Kidney glomerular epithelial cell (primary cell): Measurements from ENCODE around the gene VMP1.
A peak's percentile ranks its signal among the peaks of the same experiment; 100 is the strongest.
"Not testable (repeated sequence)": the region's sequence is repeated elsewhere in the genome, so short reads cannot be mapped to it uniquely, and the experiment has no call there.

Experiments used
- DNase-seq: peaks from one replicate; lab custom pipeline; 2025; lab: John Stamatoyannopoulos, UW

Gene VMP1

DNA sequence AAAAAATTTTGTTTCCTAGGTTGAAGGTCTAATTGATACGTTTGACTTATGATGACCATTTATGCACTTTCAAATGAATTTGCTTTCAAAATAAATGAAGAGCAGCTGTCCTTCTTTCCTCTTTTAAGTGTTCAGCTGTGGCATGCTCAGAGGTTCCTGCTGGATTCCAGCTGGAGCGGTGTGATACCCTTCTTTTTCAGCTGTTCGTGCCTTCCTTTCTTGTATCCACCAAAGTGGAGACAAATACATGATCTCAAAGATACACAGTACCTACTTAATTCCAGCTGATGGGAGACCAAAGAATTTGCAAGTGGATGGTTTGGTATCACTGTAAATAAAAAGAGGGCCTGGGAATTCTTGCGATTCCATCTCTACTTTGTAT is 134.4 kb downstream of the VMP1 start:
- not testable (repeated sequence) for DNase-seq

DNA sequence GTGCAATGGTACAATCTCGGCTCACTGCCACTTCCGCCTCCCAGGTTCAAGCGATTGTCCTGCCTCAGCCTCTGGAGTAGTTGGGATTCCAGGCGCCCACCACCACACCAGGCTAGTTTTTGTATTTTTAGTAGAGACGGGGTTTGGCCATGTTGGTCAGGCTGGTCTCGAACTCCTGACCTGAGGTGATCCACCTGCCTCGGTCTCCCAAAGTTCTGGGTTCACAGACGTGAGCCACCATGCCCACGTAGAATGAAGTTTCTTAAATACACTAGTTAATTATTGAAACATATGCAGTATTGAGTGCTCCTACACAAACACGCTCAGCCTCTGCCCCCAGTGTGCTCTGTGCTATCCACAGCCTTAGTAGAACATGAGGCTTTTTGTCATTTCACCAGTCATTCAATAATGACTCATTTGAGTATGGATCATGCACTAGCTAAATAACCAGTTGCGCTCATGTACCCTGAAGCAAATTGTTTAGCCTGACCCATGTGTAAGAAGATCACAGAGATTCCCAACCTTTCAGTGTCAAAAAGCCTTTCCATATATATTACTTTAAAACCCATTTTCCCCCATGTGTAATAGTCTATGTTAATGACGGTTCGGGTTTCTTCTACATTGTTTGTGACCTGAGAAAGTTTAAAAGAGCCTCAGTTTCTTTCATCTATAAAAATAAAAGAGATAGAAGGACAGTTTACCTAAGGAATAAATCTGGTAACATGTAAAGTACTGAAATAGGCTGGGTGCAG is 135.6 kb downstream of the VMP1 start:
- DNase-seq = peak; percentile 100

DNA sequence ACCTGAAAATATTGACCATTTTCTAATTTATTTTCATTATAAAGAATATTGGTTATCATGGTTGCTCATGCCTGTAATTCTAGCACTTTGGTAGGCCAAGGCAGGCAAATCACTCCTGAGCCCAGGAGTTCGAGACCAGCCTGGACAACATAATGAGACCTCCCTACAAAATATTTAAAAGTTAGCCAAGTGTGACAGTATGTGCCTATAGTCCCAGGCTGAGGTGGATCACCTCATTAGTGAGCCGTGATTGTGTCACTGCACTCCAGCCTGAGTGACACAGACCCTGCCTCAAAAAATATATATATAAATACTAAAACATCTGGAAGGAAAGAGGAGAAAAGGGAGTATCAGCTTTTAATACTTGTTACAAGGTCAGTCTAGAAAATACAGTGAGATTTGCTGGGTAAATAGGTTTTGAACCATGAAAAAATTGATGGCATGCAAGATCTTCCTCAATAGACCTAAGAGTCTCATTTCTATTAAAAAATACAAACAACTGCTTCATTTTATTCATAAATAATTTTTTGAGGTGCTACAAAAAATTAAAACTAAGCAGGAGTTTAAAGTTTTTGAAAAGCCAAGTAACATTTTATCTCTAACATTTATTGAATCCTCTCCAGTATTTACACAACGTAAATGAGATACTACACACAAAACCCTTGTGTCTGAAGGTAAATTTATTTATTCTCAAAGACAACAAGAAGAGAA is 137.6 kb downstream of the VMP1 start:
- peak; percentile 93 for DNase-seq

DNA sequence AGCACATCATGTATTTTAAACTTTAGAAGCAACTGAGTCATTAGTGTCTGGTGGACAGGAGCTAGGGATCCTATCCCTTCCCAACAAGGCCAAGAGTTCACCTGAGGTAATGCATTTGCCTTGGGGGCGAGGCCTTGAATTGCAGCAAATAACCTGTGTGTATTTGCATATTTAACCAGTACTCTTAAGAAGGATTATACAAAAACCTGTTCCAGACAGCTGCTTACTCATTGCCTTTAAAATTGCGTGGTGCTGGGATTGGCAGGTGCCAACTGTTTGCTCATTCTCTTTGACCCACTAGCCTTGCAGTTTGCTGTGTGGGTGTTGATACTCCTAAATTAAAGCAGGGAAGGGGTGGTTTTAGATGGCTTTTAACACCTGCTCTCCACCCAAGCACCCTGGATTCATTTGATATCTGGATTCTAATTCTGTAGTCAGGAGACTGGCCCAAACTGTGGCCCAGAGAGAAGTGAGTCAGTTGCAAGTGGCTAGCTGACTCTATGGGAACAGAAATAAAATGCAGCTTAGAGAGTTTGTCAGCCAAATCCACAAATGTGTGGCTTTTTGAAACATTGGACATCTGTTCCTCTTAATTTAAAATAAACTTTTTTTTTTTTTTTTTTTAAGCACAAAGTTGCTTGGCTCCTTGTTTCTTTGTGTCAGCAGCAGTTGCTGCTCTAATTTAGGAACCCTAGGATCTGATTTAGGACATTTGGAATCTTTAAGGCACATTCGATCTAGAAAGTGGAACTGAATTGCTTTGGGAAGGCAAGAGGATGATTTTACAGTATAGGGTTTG is 138.3 kb downstream of the VMP1 start:
- DNase-seq = peak; percentile 92

DNA sequence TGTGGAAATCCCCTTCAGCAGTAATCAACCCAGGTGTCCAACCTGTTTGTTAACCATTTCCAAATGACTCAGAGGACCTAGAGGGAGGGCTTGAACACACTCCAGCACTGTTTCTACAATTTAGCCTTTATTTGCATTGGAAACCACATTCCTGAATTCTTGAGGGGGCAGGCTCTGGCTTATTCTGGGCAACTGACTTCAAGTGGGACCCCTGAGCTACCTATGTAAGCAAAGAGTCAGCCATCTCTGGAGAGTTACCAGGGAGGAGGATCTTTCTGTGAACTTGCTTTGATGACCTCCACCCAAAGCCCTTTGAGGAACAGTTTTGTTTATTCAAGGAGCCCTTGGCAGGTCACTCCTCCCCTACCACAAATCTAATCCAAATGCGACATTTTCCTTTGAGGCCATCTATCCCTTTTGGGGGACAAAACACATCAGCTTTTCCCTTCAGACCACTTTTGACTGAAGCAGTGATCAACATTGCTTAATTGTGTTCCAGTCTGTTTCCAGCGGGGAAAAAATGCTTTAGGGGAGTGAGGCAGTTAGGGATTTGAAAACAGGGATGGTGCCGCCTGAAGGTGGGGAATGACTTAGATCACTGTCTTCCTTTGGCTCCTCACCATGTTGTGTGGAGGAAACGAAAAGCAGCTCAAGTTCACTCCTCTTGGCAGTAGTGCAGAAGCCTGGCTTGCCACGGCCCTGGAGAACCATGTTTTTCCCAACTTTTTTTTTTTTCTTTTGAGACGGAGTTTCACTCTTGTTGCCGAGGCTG is 139.1 kb downstream of the VMP1 start:
- DNase-seq = peak; percentile 97

DNA sequence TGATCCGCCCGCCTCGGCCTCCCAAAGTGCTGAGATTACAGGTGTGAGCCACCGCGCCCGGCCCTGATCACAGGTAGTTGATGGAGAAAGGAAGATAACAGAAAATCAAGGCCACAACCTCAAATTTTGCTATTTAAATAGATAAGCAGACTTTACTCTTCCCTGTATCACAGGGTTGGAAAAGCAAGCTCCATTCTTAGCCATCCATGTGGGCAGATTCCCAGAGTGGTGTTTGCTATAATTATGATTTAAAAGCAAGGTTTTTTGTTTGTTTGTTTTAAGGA is 140.9 kb downstream of the VMP1 start:
- DNase-seq = no peak

DNA sequence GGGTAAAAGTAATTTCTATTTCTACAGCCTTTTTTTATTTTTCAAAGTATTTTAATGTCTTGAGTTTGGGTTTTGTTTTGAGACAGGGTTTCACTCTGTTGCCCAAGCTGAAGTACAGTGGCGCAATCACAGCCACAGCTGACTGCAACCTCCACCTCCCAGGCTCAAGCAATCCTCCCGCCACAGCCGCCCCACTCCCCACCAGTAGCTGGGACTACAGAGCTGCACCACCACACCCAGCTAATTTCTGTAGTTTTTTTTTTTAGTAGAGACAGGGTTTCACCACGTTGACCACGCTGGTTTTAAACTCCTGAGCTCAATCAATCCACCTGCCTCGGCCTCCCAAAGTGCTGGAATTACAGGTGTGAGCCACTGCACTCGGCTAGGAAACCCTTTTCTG is 141.3 kb downstream of the VMP1 start:
- peak; percentile 66 for DNase-seq

DNA sequence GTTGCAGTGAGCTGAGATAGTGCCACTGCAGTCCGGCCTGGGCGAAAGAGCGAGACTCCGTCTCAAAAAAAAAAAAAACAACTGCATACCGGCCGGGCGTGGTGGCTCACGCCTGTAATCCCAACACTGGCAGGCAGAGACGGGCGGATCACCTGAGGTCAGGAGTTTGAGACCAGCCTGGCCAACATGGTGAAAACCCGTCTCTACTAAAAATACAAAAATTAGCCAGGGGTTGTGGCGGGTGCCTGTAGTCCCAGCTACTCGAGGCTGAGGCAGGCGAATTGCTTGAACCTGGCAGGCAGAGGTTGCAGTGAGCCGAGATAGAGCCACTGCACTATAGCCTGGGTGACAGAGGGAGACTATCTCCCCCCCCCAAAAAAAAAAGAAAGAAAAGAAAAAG is 142.9 kb downstream of the VMP1 start:
- DNase-seq = not testable (repeated sequence)

DNA sequence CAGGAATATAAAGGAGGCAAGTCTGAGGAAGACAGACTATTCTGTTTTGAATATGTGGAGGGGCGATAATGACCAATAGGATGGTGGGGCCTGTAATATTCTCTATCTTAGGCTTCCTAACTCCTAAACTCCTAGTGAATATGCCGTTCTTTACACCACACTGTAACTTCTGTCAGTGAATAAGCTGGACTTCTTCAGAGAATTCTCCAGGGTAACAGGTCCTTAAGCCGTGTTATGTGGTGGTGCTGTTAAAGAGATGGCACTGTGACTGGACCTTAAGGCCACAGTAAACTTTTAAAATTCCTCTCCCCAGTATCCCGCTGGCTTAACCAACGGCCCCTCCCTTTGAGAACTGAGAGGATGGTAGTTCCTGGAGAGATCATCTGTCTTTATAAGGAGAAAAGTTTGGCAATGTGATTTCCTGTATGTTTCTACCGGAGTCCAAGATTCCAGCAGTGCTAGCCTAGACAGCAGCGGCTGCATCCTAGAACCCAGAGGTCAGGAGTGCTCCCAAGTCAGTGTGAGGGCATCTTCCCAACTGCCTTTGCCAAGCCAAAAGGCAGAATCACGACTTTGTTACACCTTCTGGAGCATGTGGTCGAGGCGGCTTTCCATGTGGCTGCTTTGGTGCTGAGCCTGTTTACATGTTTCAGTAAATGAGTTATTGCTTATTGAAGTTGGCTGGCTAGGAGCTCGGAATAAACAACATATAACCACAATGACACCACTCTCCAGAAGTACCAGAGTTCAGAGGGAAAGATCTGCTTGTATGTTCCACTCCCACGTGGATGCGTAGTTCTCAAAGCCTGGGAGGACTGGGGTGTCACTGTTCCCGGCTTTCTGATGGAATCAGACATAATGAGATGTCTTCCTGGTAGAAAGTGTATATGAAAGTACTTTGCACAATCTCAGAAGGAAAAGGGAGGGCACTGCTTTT is 144.3 kb downstream of the VMP1 start:
- peak; percentile 80 for DNase-seq

DNA sequence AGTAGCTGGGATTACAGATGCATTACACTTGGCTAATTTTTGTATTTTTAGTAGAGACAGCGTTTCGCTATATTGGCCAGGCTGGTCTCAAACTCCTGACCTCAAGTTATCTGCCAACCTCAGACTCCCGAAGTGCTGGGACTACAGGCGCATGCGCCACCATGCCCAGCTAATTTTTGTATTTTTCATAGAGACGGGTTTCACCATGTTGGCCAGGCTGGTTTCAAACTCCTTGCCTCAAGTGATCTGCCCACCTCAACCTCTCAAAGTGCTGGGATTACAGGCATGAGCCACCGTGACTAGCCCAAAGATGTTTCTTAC is 145.4 kb downstream of the VMP1 start:
- not testable (repeated sequence) for DNase-seq

DNA sequence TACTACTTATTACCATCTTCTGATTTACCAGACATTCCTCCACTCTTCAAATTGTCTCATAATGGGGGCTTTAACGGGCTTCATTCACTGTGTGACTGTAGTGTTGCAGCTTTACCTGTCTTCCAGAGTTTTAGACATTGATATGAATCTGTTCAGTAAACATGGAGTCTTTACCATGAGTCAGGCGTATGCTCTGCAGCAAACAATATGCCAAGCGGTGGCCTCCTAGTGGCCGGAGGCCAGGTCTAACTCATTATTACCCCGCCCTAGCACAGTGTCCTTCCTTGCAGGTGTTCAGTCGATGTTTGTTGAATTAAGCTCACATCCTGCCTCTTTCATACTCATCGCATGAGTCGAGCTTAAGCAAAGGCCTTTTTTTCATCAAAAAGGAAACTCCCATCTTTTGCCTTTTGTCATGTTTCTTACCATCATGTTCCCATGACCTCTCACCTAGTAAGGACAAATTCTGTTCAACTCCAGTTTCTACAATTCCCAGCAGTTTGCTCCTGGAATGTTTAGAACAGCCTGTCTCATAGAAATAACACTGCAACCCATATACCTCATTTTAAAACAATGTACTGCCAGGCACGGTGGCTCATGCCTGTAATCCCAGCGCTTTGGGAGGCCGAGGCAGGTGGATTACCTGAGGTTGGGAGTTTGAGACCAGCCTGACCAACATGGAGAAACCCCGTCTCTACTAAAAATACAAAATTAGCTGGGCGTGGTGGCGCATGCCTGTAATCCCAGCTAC is 145.9 kb downstream of the VMP1 start:
- peak; percentile 95 for DNase-seq

DNA sequence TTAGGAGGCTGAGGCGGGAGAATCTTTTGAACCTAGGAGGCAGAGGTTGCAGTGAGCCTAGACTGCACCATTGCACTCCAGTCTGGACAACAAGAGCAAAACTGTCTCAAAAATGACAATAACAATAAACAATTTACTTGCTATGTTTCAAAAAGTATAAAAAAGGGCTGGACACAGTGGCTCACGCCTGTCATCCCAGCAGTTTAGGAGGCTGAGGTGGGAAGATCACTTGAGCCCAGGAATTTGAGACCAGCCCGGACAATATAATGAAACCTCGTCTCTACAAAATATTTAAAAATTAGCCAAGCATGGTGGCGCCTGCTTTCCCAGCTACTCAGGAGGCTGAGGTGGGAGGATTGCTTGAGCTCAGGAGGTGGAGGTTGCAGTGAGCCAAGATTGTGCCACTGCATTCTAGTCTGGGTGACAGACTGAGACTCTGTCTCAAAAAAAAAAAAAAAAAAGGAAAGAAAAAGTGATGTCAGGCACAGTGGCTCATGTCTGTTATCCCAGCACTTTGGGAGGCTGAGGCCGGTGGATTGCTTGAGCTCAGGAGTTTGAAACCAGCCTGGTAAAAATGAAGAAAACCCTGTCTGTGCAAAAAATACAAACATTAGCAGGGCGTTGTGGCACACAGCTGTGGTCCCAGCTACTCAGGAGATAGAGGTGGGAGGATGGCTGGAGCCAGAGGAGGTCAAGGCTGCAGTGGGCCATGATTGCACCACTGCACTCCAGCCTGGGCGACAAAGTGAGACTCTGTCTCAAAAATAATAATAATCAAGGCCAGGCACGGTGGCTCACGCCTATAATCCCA is 146.7 kb downstream of the VMP1 start:
- not testable (repeated sequence) for DNase-seq

DNA sequence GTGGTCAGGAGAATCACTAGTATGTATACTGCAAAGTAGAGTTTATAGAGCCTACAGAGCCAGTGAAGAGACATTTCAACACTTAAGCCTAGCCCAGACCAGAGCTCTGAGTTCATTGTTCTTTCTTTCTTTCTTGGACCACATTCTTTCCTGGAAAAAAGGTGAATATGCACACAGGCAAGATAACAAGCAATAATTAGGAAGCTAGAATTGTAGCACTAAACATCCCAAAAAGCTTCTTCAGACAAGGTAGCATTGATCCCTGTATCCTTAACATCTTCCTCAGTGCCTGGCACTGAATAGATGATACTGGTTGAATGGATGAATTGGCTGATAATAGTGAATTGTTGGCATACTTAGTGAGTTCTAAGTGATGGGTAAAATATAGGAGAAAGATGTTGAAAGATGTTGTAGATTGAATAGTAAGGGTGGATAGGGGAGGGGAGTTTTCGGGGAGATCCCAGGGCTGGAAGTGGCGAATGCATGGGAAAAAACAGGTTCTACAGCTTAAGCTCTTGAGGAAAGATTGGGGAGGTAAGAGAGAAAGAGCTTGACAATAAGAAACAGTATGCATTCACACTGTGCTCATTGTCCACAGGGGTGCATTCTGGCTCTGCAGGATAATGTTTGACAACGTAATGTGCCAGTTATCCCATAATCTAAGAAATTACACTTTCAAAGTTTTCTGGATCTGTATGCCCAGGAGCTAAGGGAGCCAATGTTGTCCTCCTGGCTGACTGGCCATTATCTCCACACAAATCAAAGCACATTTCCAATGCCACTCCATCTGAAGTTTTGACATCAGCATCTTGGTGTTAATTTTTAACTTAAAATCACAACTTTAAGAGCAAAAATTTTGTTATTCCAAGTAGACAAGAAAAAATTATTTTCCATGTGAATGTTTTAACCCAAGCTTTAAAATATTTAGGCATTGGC is 149.7 kb downstream of the VMP1 start:
- no peak for DNase-seq

DNA sequence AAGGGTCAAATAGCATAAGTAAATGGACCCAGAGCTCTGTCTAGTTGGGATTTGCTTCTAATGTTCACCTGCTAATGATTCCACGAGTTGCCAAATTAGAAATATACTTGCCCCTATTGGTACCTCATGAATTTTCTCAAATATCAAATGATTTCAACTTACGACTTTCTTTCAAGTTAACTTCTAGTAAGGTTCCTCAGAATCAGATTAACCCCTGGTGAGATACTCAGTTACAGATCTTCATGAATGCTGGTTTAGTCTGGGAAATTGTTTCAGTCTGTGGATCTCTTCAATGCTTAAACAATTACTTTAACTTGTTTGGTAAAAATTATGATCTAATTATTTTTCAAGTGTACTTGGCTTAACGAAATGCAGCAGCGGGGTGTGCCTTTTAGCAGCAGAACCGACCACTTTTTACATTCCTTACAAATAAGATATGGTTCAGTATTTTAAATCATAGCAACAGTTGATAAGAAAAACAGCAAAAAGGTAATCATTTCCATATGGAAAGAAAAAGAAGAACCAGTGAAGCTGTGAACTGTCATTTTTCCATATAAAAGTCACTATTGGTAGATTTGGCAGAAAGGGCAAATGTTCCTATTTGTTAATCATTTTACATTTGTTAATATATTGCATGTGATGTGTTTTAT is 150.8 kb downstream of the VMP1 start:
- no peak for DNase-seq

DNA sequence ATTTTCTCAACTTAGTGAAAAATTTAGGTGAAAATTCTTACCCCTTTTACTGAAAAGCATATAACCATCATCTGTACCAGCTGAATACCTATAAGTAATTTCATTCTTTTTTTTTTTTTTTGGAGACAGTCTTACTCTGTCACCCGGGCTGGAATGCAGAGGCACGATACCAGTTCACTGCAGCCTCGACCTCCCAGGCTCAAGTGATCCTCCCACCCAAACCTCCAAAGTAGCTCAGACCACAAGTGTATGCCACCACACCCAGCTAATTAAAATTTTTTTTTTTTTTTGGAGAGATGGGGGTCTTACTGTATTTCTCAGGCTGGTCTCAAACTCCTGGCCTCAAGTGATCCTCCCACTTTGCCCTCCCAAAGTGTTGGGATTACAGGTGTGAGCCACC is 151.5 kb downstream of the VMP1 start:
- DNase-seq = no peak

DNA sequence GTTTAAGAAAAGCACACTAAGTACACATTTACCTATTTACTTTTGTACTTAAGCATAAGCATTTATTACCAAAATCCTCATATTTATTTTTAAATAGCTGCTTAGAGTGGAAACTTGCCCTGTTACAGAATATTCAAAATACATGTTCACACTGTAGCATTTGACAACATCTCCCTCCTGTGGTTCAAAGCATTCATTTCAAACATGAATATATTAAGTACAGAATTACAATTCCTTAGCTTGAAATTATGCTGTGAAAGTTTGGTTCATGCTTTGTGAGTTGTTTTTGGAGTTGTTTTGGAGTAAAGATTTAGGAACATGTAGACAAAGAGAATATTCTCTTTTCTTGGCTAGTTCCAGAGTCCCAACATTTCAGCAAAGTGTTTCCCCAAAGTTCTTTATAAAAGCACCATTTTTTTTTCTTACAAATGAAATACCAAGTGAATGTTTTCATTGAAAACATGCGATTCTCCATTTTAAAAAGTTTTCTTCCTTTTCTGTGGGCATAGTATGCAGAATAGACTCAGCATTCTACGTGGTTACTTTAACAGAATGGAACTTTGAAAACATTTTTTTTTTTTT is 152.1 kb downstream of the VMP1 start:
- DNase-seq = peak; percentile 40

DNA sequence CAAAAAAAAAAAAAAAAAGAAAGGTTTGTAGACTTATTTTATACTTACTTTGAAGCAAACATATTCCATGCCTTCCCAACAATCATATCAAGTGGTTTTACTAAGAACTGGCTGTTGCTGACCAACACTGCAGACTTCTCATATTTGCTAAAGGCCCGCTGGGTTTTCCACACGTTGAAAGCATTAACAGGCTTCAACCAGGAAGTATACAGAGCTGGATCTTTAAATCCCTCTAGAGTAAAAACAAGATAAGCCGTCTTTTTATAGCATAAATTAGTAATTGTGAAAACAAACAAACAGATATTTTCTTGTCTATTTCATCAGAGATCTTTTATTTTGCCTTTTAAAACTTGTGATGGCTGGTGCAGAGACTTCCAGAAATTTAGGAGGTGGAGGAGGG is 156.2 kb downstream of the VMP1 start:
- no peak for DNase-seq

DNA sequence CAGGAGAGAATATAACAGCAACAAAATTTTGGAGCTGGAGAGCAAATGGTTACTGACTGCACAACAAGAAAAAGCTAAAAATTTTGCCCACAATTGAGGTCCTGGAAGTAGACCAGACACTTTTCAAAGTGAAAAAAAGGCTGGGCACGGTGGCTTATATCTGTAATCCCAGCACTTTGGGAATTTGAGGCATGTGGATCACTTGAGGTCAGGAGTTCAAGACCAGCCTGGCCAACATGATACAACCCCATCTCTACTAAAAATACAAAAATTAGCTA is 162.4 kb downstream of the VMP1 start:
- DNase-seq = no peak
